GM19395 (cell line): ENCODE measurements around the gene KDSR.

Experiments used
- ATAC-seq: cut with Tn5 transposase; IDR thresholded peaks from one replicate; pipeline ENCODE4 v1.9.1; 2021; ENCODE audit warnings: mild to moderate bottlenecking, moderate library complexity; ENCODE audit not compliant: unreplicated experiment

The KDSR gene

GRCh38 chr18:63367053-63367953 is at the start of gene KDSR:
Gene KDSR (minus strand): TSS chr18:63367206. CDS start chr18:63367118, 88 bp downstream.
- peak; percentile 85 for ATAC-seq

GRCh38 chr18:63412953-63413352 is 45.9 kb upstream of the KDSR start:
- ATAC-seq = no peak

GRCh38 chr18:63410792-63411191 is 43.8 kb upstream of the KDSR start:
- ATAC-seq = no peak

GRCh38 chr18:63409301-63409700 is 42.3 kb upstream of the KDSR start:
- ATAC-seq = no peak

GRCh38 chr18:63407734-63408133 is 40.7 kb upstream of the KDSR start:
- ATAC-seq = no peak

- ATAC-seq = no peak
These were observed 39.0 kb upstream of the KDSR start for GRCh38 chr18:63405986-63406385.

GRCh38 chr18:63402246-63403162 is 35.5 kb upstream of the KDSR start:
- ATAC-seq = no peak

- ATAC-seq = no peak
These were observed 32.3 kb upstream of the KDSR start for GRCh38 chr18:63399300-63399699.

- ATAC-seq = no peak
These were observed 30.3 kb upstream of the KDSR start for GRCh38 chr18:63397349-63397748.

GRCh38 chr18:63395503-63395902 is 28.5 kb upstream of the KDSR start:
- no peak for ATAC-seq

- no peak for ATAC-seq
These were observed 27.9 kb upstream of the KDSR start for GRCh38 chr18:63394954-63395353.

- ATAC-seq = no peak
These were observed 20.9 kb upstream of the KDSR start for GRCh38 chr18:63387861-63388260.

GRCh38 chr18:63382843-63383242 is 15.8 kb upstream of the KDSR start:
- no peak for ATAC-seq

- no peak for ATAC-seq
These were observed 12.6 kb upstream of the KDSR start for GRCh38 chr18:63379639-63379962.

- ATAC-seq = peak; percentile 69
These were observed 12.1 kb upstream of the KDSR start for GRCh38 chr18:63378919-63379638.

GRCh38 chr18:63377275-63377980 is 10.4 kb upstream of the KDSR start:
- ATAC-seq = no peak

GRCh38 chr18:63376538-63376937 is 9.5 kb upstream of the KDSR start:
- no peak for ATAC-seq

- ATAC-seq = no peak
These were observed 7.5 kb upstream of the KDSR start for GRCh38 chr18:63374540-63374939.

- no peak for ATAC-seq
These were observed 6.2 kb upstream of the KDSR start for GRCh38 chr18:63373161-63373560.

GRCh38 chr18:63368611-63369010 is 1.6 kb upstream of the KDSR start:
- no peak for ATAC-seq
